Measurements from ENCODE around the gene GTPBP1. TPM values are rescaled to one million over a fixed set of nuclear protein-coding genes. Genes with fewer than 3 reads are reported as not detected.

Gene GTPBP1
- polyA plus RNA-seq, 1 experiment, result 31.1 TPM

GRCh38 chr22:38760477-38761201, 54.9 kb downstream of the GTPBP1 start:
- ChIA-PET POLR2A (no interaction called here), CTCF (interaction anchor here (1.1 to 3.8 kb wide), 2 partner anchors 8 to 110 kb away, joined by 3 to 39 read pairs; no protein-coding TSS in a partner anchor)
- Histone ChIP-seq H3K36me3 (ENCODE audit: control insufficient read depth, insufficient read depth, low read length) (no peaks in the 10 kb centered on the region), H3K27me3 (ENCODE audit: control insufficient read depth, insufficient read depth, low read length) (no peaks in the 10 kb centered on the region), H3K4me3 (ENCODE audit: low read depth, low read length) (no peak overlapping the region)
- DNase-seq (ENCODE audit: low read depth), result no peak
- TF ChIP-seq CTCF (IDR thresholded peaks at IDR 0.05; ENCODE audit: insufficient read depth, low read depth, low read length), result no peak

- ChIA-PET CTCF (interaction anchor here (0.9 to 3.8 kb wide), 3 partner anchors 7 to 109 kb away, joined by 3 to 39 read pairs (median 3); no protein-coding TSS in a partner anchor), POLR2A (interaction anchor here (0.5 kb wide), 1 partner anchor 80 kb away, joined by 3 read pairs; the partner anchor contains the start of gene TOMM22)
- Histone ChIP-seq H3K4me3 (ENCODE audit: low read depth, low read length) (no peak overlapping the region), H3K36me3 (ENCODE audit: control insufficient read depth, insufficient read depth, low read length) (no peaks in the 10 kb centered on the region), H3K27me3 (ENCODE audit: control insufficient read depth, insufficient read depth, low read length) (no peaks in the 10 kb centered on the region)
- no peak for DNase-seq (ENCODE audit: low read depth)
- TF ChIP-seq CTCF (IDR thresholded peaks at IDR 0.05; ENCODE audit: insufficient read depth, low read depth, low read length), result no peak
Measured at GRCh38 chr22:38761202-38762162, 55.7 kb downstream of the GTPBP1 start.

- DNase-seq (ENCODE audit: low read depth), result no peak
- POLR2A ChIA-PET, result no interaction called here
- 0 out of 2 replicates have a peak, but pooled peaks cover 1% of the 10 kb centered on the region for H3K27me3 ChIP-seq (ENCODE audit: control insufficient read depth, insufficient read depth, low read length)
- CTCF ChIA-PET, result interaction anchor here (0.9 to 1.6 kb wide), 3 partner anchors 80 to 165 kb away, joined by 3 to 4 read pairs (median 3); no protein-coding TSS in a partner anchor
- H3K4me3 ChIP-seq (ENCODE audit: low read depth, low read length), result no peak overlapping the region
- TF ChIP-seq CTCF (IDR thresholded peaks at IDR 0.05; ENCODE audit: insufficient read depth, low read depth, low read length), result no peak
- no peaks in the 10 kb centered on the region for H3K36me3 ChIP-seq (ENCODE audit: control insufficient read depth, insufficient read depth, low read length)
Measured at GRCh38 chr22:38762551-38762983, 56.8 kb downstream of the GTPBP1 start.

GRCh38 chr22:38766076-38766777, 60.5 kb downstream of the GTPBP1 start:
- H3K27me3 ChIP-seq (ENCODE audit: control insufficient read depth, insufficient read depth, low read length), result 0 out of 2 replicates have a peak, but pooled peaks cover 1% of the 10 kb centered on the region
- DNase-seq (ENCODE audit: low read depth), result no peak
- no peak overlapping the region for H3K4me3 ChIP-seq (ENCODE audit: low read depth, low read length)
- no peaks in the 10 kb centered on the region for H3K36me3 ChIP-seq (ENCODE audit: control insufficient read depth, insufficient read depth, low read length)
- TF ChIP-seq CTCF (IDR thresholded peaks at IDR 0.05; ENCODE audit: insufficient read depth, low read depth, low read length), result peak; percentile 96
- CTCF ChIA-PET, result interaction anchor here (0.7 to 6.5 kb wide), 35 partner anchors 9 to 717 kb away, joined by 3 to 113 read pairs (median 4); partner anchors contain the start of genes CBX6, NPTXR and SUN2
- POLR2A ChIA-PET, result interaction anchor here (0.7 kb wide), 1 partner anchor 28 kb away, joined by 8 read pairs; no protein-coding TSS in a partner anchor
